Mucosa of stomach (tissue), 1 donor: ENCODE results near the gene GRK6.

Experiments
- H3K27me3 ChIP-seq: one replicate; pipeline ENCODE4 v1.7.0; 2013; ENCODE audit warnings: mild to moderate bottlenecking, low read length; ENCODE audit not compliant: control insufficient read depth, insufficient read depth
- H3K36me3 ChIP-seq: one replicate; pipeline ENCODE4 v1.7.0; 2013; ENCODE audit warnings: low read length; ENCODE audit not compliant: control insufficient read depth, insufficient read depth
- H3K4me1 ChIP-seq: one replicate; pipeline ENCODE4 v1.7.0; 2013; ENCODE audit warnings: mild to moderate bottlenecking, low read length; ENCODE audit not compliant: control insufficient read depth, insufficient read depth
- H3K4me3 ChIP-seq: one replicate; pipeline ENCODE4 v1.7.0; 2013; ENCODE audit warnings: low read length
- H3K9ac ChIP-seq: one replicate; pipeline ENCODE4 v1.7.0; 2013; ENCODE audit warnings: mild to moderate bottlenecking, low read length, moderate library complexity
- H3K9me3 ChIP-seq: one replicate; pipeline ENCODE4 v1.7.0; 2013; ENCODE audit warnings: mild to moderate bottlenecking, low read length, moderate library complexity; ENCODE audit not compliant: control insufficient read depth
- donor health status: Pancreatic carcinoma.

GRK6 gene

DNA sequence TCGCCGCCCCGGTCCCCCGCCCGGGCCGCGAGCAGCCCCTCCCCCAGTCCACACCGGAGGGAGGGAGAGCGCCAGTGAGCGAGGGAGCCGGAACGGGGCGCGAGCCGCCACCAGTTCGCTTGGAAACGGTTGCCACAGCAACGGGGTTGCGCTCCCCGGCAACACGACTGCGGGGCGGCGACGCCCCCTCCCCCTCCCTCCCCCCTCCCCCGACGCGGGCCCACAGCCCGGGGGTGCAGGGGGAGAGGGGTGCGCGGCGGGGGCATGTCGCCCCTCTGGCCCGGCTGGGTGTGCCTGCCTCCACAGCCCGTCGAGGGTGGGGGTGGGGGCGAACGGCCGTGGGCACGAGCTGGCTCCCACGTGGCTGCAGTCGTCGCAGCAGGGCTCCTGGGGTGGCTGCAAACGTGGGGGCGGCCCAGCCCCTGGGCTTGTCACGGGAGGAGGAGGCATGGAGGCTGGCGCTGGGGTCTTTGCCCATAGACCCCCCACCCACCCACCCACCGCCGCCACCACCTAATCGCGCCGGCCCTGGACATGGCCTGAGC lies 20.7 kb downstream of the GRK6 start:
- Histone ChIP-seq H3K4me1 (peaks cover 15% of the 10 kb centered on the region), H3K36me3 (no peaks in the 10 kb centered on the region), H3K9me3 (no peaks in the 10 kb centered on the region), H3K9ac (no peak overlapping the region), H3K27me3 (peaks cover 26% of the 10 kb centered on the region), H3K4me3 (no peak overlapping the region)

DNA sequence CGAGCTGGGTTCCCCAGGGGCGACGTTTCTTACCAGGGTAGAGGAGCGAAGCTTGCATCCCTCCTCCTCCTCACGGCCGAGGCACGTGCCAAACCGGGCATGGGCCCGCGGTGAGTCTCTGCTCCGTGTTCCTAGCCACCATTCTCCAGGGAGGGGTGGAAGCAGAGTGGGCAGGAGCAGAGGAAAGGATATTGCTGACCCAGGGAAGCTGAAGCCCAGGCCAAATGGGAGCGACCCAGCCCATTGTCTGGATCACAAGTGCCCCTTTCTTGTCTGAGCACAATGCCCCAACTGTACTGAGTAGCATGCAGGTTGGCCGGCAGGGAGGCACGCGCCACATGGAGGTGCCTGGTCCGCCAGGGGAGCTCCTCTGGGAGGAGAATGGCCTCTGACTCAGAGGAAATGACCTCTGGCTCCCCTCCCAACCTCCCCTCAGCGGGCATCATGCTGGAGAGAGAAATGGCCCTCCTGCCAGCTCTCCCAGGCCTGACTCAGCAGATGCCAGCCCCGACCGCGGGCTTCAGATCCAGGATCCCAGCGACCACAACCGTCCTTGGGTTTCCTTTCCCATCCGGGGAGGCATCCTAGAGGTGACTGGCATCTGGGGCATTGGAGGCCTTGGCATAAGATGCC lies 21.3 kb downstream of the GRK6 start:
- Histone ChIP-seq H3K4me1 (peaks cover 15% of the 10 kb centered on the region), H3K4me3 (no peak overlapping the region), H3K27me3 (peaks cover 26% of the 10 kb centered on the region), H3K9me3 (no peaks in the 10 kb centered on the region), H3K9ac (peak overlapping the region; percentile 15), H3K36me3 (no peaks in the 10 kb centered on the region)

DNA sequence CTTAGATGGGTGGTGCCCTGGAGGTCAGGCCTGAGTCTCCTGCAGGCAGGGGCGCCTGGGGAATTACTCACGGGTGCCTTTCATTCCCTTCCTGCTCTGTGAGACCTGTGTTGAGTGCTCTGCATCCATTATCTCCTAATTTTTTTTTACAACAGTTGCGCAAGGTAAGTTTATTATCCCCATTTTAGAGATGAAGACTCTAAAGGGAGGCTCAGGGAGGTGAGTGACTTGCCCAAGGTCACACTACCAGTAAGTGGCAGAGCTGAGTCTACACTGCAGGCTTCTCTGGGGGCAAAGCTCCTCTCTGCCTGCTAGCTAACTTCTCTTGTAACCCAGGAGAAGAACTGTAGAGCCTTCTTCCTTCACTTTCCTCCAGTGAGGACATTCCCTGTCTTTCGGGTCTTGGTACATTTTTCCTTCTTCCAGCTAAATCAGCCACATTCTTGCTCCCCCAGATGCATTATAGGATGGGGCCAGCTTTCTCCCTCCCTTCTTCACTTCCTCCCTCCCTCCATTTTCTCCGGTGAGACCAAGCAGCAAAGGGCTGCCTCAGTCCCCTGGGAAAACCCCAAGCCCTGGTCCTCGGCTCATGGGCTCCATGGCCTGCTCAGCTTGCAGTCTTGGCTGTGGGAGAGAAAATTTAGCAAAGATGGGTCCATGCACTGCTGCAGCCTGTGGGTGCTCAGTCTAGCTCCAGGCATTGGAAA lies 21.9 kb downstream of the GRK6 start:
- H3K9me3 ChIP-seq, result no peaks in the 10 kb centered on the region
- no peak overlapping the region for H3K4me3 ChIP-seq
- H3K9ac ChIP-seq, result no peak overlapping the region
- H3K4me1 ChIP-seq, result peaks cover 15% of the 10 kb centered on the region
- H3K27me3 ChIP-seq, result peaks cover 32% of the 10 kb centered on the region
- no peaks in the 10 kb centered on the region for H3K36me3 ChIP-seq

- H3K4me1 ChIP-seq, result peaks cover 25% of the 10 kb centered on the region
- H3K36me3 ChIP-seq, result no peaks in the 10 kb centered on the region
- H3K9ac ChIP-seq, result no peak overlapping the region
- H3K4me3 ChIP-seq, result no peak overlapping the region
- H3K9me3 ChIP-seq, result no peaks in the 10 kb centered on the region
- peaks cover 34% of the 10 kb centered on the region for H3K27me3 ChIP-seq
Observed at GRCh38 chr5:177449140-177450061, 22.9 kb downstream of the GRK6 start.

DNA sequence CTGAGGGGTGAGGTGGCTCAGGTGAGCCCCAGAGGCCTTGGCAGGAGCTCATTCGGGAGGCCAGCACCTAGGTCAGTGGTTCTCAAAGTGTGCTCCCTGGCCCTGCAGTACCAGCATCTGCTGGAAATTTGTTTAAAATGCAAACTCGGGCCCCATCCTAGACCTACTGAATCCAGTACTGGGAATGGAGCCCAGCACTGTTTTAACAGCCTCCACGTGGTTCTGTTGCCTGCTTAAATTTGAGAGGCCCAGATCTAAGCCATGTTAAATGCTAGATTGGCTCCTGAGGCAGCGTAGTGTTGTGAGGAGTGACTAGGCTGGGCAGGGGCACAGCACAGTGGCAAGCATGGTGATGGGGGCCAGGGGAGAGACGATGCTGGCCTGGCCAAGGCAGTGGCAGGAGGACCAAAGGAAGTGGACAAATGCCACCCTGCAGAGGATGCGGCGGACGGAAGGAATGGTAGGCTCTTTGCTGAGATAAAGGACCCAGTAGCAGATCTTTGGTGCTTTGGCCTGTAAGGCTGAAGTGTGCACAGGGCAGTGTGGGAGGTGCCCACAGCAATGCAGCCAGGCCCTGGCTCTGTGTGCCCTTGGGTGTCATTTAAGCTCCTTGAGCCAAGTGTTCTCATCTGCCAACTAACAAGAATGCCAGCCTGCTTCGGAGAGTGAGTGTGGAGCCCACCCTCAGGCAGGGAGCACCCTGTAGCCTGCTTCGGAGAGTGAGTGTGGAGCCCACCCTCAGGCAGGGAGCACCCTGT lies 24.4 kb downstream of the GRK6 start:
- H3K4me1 ChIP-seq, result peaks cover 30% of the 10 kb centered on the region

GRCh38 chr5:177452688-177453638 lies 26.5 kb downstream of the GRK6 start:
- Histone ChIP-seq H3K4me1 (peaks cover 27% of the 10 kb centered on the region), H3K4me3 (no peak overlapping the region), H3K27me3 (peaks cover 23% of the 10 kb centered on the region)

More for the DNA sequence above, 24.4 kb downstream of the GRK6 start:
- H3K4me3 ChIP-seq, result no peak overlapping the region
- no peak overlapping the region for H3K9ac ChIP-seq
- H3K27me3 ChIP-seq, result peaks cover 34% of the 10 kb centered on the region
- no peaks in the 10 kb centered on the region for H3K9me3 ChIP-seq
- H3K36me3 ChIP-seq, result no peaks in the 10 kb centered on the region

GRCh38 chr5:177453852-177454396 lies 27.4 kb downstream of the GRK6 start:
- Histone ChIP-seq H3K9ac (peak overlapping the region; percentile 34), H3K36me3 (no peaks in the 10 kb centered on the region), H3K27me3 (peaks cover 14% of the 10 kb centered on the region)

More at GRCh38 chr5:177452688-177453638, 26.5 kb downstream of the GRK6 start:
- Histone ChIP-seq H3K36me3 (no peaks in the 10 kb centered on the region), H3K9me3 (no peaks in the 10 kb centered on the region), H3K9ac (no peak overlapping the region)

DNA sequence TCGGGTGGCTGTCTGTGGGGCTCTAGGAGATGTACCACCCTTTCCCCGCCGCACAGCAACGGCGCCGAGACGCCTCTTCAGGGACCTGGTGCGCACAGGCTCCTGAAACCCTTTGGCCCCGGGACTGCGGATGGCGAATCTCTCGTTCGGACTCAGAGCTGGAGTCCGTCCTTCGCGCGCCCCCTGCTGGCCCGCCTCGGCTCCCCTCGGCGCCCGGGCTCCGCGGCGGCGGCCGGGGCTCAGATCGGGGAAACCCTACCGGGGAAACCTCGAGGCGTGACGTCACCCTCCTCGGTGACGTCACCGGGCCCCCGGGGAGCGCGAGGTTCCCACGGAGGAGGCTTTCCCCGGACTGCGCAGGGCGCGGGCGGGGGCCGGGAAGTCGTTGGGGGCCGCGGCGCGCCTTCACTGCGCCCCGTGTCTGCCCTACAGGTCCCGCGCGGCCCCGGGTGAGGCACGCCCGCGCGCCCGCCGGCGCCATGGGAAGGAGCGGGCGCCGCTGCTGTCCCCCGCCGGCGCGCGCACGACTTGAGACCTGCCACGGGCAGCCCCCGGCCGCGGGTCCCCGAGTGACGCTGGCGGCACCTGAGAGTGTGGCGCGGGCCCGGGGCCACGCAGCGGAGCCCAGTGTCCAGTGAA lies 28.0 kb downstream of the GRK6 start:
- Histone ChIP-seq H3K27me3 (peaks cover 12% of the 10 kb centered on the region), H3K36me3 (no peaks in the 10 kb centered on the region), H3K9ac (peak overlapping the region; percentile 47), H3K4me1 (peaks cover 23% of the 10 kb centered on the region), H3K4me3 (no peak overlapping the region), H3K9me3 (no peaks in the 10 kb centered on the region)

More at GRCh38 chr5:177453852-177454396, 27.4 kb downstream of the GRK6 start:
- Histone ChIP-seq H3K4me3 (no peak overlapping the region), H3K9me3 (no peaks in the 10 kb centered on the region), H3K4me1 (peaks cover 23% of the 10 kb centered on the region)

DNA sequence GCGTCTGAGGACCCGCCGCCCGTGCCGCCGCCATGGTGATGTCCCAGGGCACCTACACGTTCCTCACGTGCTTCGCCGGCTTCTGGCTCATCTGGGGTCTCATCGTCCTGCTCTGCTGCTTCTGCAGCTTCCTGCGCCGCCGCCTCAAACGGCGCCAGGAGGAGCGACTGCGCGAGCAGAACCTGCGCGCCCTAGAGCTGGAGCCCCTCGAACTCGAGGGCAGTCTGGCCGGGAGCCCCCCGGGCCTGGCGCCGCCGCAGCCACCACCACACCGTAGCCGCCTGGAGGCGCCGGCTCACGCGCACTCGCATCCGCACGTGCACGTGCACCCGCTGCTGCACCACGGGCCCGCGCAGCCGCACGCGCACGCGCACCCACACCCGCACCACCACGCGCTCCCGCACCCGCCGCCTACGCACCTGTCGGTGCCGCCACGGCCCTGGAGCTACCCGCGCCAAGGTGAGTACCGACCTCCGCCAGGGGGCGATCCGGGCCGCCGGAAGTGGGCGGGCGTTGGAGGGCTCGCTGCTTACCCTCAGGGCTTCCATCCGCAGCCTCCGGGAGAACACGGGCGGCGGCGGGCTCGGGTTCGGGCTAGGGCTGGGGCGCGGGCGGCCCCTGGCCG lies 28.7 kb downstream of the GRK6 start:
- no peaks in the 10 kb centered on the region for H3K9me3 ChIP-seq
- H3K36me3 ChIP-seq, result no peaks in the 10 kb centered on the region
- peaks cover 7% of the 10 kb centered on the region for H3K27me3 ChIP-seq
- peaks cover 23% of the 10 kb centered on the region for H3K4me1 ChIP-seq
- H3K9ac ChIP-seq, result peak overlapping the region; percentile 57
- H3K4me3 ChIP-seq, result peak overlapping the region; percentile 41
